GM12892 (cell line): ENCODE measurements around the gene TEX10.

Experiments
- POLR2A ChIP-seq: IDR thresholded peaks from 2 replicates; pipeline ENCODE4 v1.6.1; 2011; ENCODE audit warnings: low read depth, low read length, control low read depth
- POLR2AphosphoS5 ChIP-seq: IDR thresholded peaks from 2 replicates; pipeline ENCODE4 v1.6.1; 2011; ENCODE audit warnings: low read depth, low read length, control low read depth
- TAF1 ChIP-seq: IDR thresholded peaks from 2 replicates; pipeline ENCODE4 v1.6.1; 2011; ENCODE audit warnings: low read depth, mild to moderate bottlenecking, control low read depth, low read length, borderline replicate concordance

DNA sequence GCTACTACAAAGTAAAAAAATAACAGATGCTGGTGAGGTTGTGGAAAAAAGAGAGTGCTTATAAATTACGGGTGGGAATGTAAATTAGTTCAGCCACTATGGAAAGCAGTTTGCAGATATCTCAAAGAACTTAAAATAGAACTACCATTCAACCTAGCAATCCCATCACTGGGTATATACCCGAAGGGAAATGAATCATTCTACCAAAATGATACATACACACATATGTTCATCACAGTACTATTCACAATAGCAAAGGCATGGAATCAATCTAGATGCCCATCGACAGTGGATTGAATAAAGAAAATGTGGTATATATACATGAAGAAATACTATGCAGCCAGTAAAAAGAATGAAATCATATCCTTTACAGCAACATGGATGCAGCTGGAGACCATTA is 6.3 kb upstream of the TEX10 start:
- TF ChIP-seq POLR2A (no peak), POLR2AphosphoS5 (no peak), TAF1 (no peak)
